ENCODE data around the gene ZNF638.

Gene ZNF638

GRCh38 chr2:71462641-71463341 lies 131.2 kb downstream of the ZNF638 start:
- intact Hi-C loops (cut with DNase I; ENCODE audit: low total_unique reads): no loop called here
- no peaks in the 10 kb centered on the region for H3K27me3 ChIP-seq
- TF ChIP-seq, protein P1, sequence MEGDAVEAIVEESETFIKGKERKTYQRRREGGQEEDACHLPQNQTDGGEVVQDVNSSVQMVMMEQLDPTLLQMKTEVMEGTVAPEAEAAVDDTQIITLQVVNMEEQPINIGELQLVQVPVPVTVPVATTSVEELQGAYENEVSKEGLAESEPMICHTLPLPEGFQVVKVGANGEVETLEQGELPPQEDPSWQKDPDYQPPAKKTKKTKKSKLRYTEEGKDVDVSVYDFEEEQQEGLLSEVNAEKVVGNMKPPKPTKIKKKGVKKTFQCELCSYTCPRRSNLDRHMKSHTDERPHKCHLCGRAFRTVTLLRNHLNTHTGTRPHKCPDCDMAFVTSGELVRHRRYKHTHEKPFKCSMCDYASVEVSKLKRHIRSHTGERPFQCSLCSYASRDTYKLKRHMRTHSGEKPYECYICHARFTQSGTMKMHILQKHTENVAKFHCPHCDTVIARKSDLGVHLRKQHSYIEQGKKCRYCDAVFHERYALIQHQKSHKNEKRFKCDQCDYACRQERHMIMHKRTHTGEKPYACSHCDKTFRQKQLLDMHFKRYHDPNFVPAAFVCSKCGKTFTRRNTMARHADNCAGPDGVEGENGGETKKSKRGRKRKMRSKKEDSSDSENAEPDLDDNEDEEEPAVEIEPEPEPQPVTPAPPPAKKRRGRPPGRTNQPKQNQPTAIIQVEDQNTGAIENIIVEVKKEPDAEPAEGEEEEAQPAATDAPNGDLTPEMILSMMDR (IDR thresholded peaks at IDR 0.05): no peak
- no peak overlapping the region for H3K27ac ChIP-seq
- H3K4me1 ChIP-seq: peaks cover 0 to 33% (median 14%) of the 10 kb centered on the region in 4 donors
- H3K4me3 ChIP-seq: no peak overlapping the region
- no peak for DNase-seq
- no peaks in the 10 kb centered on the region for H3K36me3 ChIP-seq
- H3K9me3 ChIP-seq: no peaks in the 10 kb centered on the region

- no peak for DNase-seq
- H3K4me1 ChIP-seq: peaks cover 0 to 28% (median 11%) of the 10 kb centered on the region in 4 donors
- intact Hi-C loops (cut with DNase I; ENCODE audit: low total_unique reads): no loop called here
Observed at GRCh38 chr2:71463342-71463654, 131.7 kb downstream of the ZNF638 start.

DNA sequence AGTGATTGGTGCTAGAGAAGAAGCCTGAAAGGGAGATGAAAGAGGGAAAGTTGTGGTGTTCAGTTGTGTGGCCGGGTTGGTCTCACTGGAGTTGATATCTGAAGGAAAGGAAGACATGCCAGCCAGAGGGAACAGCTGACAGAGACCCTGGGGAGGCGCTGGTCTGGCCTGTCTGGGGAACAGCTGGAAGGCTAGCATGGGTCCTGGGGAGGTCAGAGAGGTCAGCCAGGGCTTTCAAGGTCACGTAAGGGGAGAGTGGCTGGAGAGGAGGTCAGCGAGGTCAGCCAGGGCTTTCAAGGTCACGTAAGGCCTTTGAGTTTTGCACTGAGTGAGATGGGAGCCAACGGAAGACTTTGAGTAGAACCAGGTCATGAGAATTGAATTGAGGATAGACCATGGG lies 132.8 kb downstream of the ZNF638 start:
- intact Hi-C loops (cut with DNase I; ENCODE audit: low total_unique reads): no loop called here
- Histone ChIP-seq H3K4me1 (peaks cover 0 to 24% (median 9%) of the 10 kb centered on the region in 4 donors), H3K36me3 (no peaks in the 10 kb centered on the region), H3K4me3 (no peak overlapping the region), H3K27me3 (no peaks in the 10 kb centered on the region), H3K9me3 (no peaks in the 10 kb centered on the region), H3K27ac (no peak overlapping the region)
- TF ChIP-seq, protein P1 (IDR thresholded peaks at IDR 0.05): no peak
- no peak for DNase-seq

More at GRCh38 chr2:71463342-71463654, 131.7 kb downstream of the ZNF638 start:
- no peak overlapping the region for H3K27ac ChIP-seq
- H3K4me3 ChIP-seq: no peak overlapping the region
- no peaks in the 10 kb centered on the region for H3K9me3 ChIP-seq
- no peaks in the 10 kb centered on the region for H3K27me3 ChIP-seq
- TF ChIP-seq, protein P1 (IDR thresholded peaks at IDR 0.05): no peak
- no peaks in the 10 kb centered on the region for H3K36me3 ChIP-seq

GRCh38 chr2:71465356-71465755 lies 133.8 kb downstream of the ZNF638 start:
- no peaks in the 10 kb centered on the region for H3K27me3 ChIP-seq
- H3K4me1 ChIP-seq: peaks cover 0 to 27% (median 10%) of the 10 kb centered on the region in 4 donors
- intact Hi-C loops (cut with DNase I; ENCODE audit: low total_unique reads): no loop called here
- H3K4me3 ChIP-seq: no peak overlapping the region
- H3K9me3 ChIP-seq: no peaks in the 10 kb centered on the region
- DNase-seq: no peak
- no peak overlapping the region for H3K27ac ChIP-seq
- no peaks in the 10 kb centered on the region for H3K36me3 ChIP-seq
- TF ChIP-seq, protein P1 (IDR thresholded peaks at IDR 0.05): no peak

DNA sequence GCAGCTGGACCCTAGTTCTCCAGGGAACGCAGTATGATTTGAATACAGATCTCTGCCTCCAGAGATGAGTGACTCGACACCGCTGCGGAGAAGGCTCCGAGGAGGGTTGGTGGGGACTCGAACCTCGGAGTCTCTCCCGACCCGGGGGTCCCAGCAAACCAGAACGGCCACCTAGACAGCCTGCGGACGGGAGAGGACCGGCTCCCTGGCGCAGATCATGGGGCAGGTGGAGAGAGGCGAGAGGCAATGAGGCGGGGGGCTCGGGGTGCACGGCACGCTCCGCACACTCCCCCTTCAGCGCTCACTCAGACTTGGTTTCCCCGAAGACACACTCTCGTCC lies 134.3 kb downstream of the ZNF638 start:
- no peak for DNase-seq
- no peaks in the 10 kb centered on the region for H3K27me3 ChIP-seq
- H3K9me3 ChIP-seq: no peaks in the 10 kb centered on the region
- peak overlapping the region in 1 of 2 donors; percentile 50 for H3K27ac ChIP-seq
- H3K4me1 ChIP-seq: peaks cover 0 to 27% (median 10%) of the 10 kb centered on the region in 4 donors
- peak overlapping the region; percentile 69 to 72 for H3K4me3 ChIP-seq
- H3K36me3 ChIP-seq: no peaks in the 10 kb centered on the region
- intact Hi-C loops (cut with DNase I; ENCODE audit: low total_unique reads): no loop called here
- TF ChIP-seq, protein P1 (IDR thresholded peaks at IDR 0.05): no peak
